Chondrocyte (in vitro differentiated cells): ENCODE measurements around the gene SKAP1. TPM values are rescaled to one million over a fixed set of nuclear protein-coding genes. Genes with fewer than 3 reads are reported as not detected.

Source experiments
- DNase-seq: peaks from one replicate; pipeline ENCODE4 v3.0.0; 2021; ENCODE audit warnings: mixed read lengths, low spot score
- H3K27ac Mint-ChIP-seq: one replicate; pipeline ENCODE4 v1.8.0; 2021; ENCODE audit warnings: mild to moderate bottlenecking, moderate library complexity, mixed read lengths; ENCODE audit not compliant: unreplicated experiment
- H3K27me3 Mint-ChIP-seq: 2 replicates; pipeline ENCODE4 v1.8.0; 2021; ENCODE audit warnings: low read depth, mixed read lengths
- H3K36me3 Mint-ChIP-seq: 2 replicates; pipeline ENCODE4 v1.8.0; 2021; ENCODE audit warnings: low read depth, mixed read lengths
- H3K4me1 Mint-ChIP-seq: 2 replicates; pipeline ENCODE4 v1.8.0; 2021; ENCODE audit warnings: low read depth, mild to moderate bottlenecking, mixed read lengths
- H3K4me3 Mint-ChIP-seq: one replicate; pipeline ENCODE4 v1.8.0; 2021; ENCODE audit warnings: mild to moderate bottlenecking, moderate library complexity, mixed read lengths; ENCODE audit not compliant: unreplicated experiment
- H3K9me3 Mint-ChIP-seq: 2 replicates; pipeline ENCODE4 v1.8.0; 2021; ENCODE audit warnings: low read depth, mixed read lengths
- total RNA-seq: library from RNA; stranded (reverse); gene quantifications from 3 replicates; pipeline ENCODE4 v1.2.1, GENCODE V29; 2021
- TF ChIP-seq, protein P1 (sequence below): fragments of 200-600 bp; sonication (generic); IDR thresholded peaks from 2 replicates; pipeline ENCODE4 v1.5.0; 2021; ENCODE audit warnings: antibody characterized with exemption, mild to moderate bottlenecking, moderate library complexity

Gene SKAP1
- total RNA-seq, 1 donor from 2014 or later: not detected

DNA sequence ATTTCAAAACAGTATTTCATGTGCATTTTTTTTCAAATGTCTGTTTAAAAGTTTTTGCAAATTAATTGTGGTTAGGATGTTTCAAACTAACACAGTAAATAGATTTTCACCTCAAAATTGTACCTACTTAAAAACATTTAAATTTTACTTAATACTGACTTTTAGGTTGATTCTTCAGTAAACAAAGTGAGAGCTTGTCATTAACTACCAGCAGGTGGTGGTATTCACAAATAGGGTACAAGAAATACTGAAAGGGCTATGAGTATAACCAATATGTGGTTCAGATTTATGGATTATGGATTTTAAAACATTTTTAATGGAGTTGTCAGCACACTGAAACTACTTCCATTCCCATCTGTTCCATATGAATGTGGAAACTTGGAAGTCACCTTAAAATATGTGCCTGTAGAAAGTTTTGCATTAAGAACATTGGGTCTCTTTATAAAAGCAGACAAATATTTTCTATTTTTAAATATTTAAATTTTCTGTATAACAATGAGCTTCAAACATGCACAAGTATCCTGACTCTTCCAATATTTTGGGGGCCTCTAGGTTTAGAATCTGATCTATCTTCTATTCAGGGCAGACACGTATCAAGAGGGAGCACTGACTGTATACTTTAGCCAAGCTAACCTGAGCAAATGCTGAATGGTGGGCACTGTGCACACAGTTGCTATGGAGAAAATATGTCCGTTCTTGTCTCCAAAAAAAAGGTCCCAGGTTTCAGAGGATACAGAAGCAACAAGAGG, 166.9 kb downstream of the SKAP1 start:
- TF ChIP-seq, protein P1, sequence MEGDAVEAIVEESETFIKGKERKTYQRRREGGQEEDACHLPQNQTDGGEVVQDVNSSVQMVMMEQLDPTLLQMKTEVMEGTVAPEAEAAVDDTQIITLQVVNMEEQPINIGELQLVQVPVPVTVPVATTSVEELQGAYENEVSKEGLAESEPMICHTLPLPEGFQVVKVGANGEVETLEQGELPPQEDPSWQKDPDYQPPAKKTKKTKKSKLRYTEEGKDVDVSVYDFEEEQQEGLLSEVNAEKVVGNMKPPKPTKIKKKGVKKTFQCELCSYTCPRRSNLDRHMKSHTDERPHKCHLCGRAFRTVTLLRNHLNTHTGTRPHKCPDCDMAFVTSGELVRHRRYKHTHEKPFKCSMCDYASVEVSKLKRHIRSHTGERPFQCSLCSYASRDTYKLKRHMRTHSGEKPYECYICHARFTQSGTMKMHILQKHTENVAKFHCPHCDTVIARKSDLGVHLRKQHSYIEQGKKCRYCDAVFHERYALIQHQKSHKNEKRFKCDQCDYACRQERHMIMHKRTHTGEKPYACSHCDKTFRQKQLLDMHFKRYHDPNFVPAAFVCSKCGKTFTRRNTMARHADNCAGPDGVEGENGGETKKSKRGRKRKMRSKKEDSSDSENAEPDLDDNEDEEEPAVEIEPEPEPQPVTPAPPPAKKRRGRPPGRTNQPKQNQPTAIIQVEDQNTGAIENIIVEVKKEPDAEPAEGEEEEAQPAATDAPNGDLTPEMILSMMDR: peak; percentile 70
- H3K36me3 Mint-ChIP-seq: peaks cover 1% of the 10 kb centered on the region
- H3K4me3 Mint-ChIP-seq: no peak overlapping the region
- H3K27me3 Mint-ChIP-seq: peaks cover 51% of the 10 kb centered on the region
- no peaks in the 10 kb centered on the region for H3K9me3 Mint-ChIP-seq
- H3K4me1 Mint-ChIP-seq: no peaks in the 10 kb centered on the region
- no peak overlapping the region for H3K27ac Mint-ChIP-seq
- no peak for DNase-seq

DNA sequence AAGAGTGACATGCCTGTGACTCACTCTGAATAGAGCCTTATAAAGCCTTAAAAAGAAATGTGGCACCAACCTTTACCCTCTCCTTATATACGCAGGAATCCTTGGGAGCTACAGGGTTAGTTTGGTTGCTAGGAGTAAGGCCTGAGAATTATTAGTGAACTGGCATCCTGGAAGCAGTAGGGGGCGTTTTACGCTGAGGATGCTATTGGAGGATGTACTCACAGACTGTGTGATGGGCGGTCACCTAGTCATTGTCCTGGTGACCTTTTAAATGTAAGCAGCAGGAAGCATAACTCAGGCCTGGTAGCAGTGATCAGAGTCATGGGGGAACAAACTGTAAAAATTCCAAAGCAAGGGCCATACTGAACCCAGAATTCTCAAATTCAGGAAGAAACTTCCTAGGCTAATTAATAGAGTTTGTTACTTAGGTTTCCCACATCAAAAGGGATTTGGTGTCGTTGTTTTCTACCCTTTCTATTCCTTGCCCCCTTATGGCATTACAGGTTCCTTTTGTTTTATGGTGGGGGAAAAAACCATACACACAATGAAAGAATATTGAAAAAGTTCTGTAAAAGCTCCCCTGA, 168.6 kb downstream of the SKAP1 start:
- Mint-ChIP-seq H3K4me1 (no peaks in the 10 kb centered on the region), H3K9me3 (no peaks in the 10 kb centered on the region), H3K4me3 (no peak overlapping the region), H3K36me3 (peaks cover 1% of the 10 kb centered on the region), H3K27me3 (peaks cover 50% of the 10 kb centered on the region), H3K27ac (no peak overlapping the region)
- no peak for DNase-seq
- TF ChIP-seq, protein P1: peak; percentile 43

DNA sequence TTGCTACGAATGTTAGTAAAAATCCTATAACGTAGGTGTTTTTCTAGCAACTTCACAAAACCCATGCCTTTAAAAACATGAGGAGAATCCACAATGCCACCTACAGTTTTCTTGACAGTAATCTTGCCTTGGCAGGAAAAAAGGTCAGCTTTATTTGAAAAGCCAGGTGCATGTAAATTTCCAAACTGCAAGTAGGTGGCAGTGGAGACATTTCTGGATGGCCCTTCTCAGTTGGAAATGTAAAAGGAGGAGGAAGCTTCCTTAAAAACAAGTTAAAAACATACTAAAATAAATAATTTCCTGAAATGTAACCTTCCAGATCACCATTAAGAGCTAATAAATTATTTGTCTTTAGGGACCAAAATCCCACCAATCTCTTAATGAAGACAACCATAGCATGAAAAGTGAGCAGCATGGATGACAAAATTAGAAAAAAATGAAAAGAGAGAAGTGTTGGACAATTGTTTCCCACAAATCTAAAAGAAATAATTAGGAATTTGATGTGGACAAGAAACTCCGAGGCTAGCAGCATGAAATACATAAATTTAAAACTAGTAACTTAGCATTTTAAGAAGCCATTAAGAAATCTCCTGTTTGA, 170.2 kb downstream of the SKAP1 start:
- TF ChIP-seq, protein P1: peak; percentile 73
- H3K27ac Mint-ChIP-seq: no peak overlapping the region
- no peaks in the 10 kb centered on the region for H3K9me3 Mint-ChIP-seq
- H3K36me3 Mint-ChIP-seq: peaks cover 1% of the 10 kb centered on the region
- no peaks in the 10 kb centered on the region for H3K4me1 Mint-ChIP-seq
- peaks cover 48% of the 10 kb centered on the region for H3K27me3 Mint-ChIP-seq
- no peak for DNase-seq
- H3K4me3 Mint-ChIP-seq: no peak overlapping the region

DNA sequence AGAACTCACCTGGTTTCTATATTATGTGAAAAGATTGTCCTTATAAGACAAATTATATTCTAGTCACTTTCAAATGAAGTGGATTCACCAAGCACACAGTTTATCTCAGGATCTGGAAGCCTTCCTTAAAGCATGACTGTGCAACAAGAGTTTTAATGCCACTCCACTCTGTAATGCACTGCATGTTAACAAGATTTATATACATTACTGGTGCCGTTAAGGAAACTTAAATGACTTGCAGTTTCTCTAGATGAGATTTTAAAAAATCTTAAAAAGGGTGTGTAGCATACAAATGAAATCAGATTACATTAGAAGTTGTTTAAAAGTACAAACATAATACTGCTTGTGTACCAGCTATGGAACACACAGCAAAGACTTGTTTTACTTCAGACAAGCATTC, 171.7 kb downstream of the SKAP1 start:
- no peak for DNase-seq
- Mint-ChIP-seq H3K9me3 (no peaks in the 10 kb centered on the region), H3K27me3 (peaks cover 52% of the 10 kb centered on the region), H3K36me3 (no peaks in the 10 kb centered on the region), H3K27ac (no peak overlapping the region), H3K4me3 (no peak overlapping the region), H3K4me1 (no peaks in the 10 kb centered on the region)
- TF ChIP-seq, protein P1: no peak

DNA sequence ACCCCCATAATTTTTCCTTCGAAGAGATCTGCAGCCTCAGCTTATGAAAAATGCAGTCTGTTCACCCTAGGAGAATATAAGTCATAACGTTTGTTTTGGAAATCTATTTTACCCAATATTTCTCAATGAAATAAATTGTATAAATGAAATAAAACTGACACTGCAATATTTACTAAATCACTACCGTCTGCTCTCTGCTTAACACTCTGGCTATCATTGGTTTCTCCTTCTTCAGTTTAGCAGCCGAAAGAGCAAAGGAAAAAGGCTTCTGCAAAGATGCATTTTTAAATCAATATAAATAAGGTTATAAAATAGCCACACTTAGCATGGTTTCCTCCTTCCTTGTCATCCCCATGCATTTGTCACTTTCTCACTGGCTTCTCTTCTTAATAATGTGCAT, 174.3 kb downstream of the SKAP1 start:
- Mint-ChIP-seq H3K36me3 (no peaks in the 10 kb centered on the region), H3K27ac (no peak overlapping the region), H3K27me3 (peaks cover 64% of the 10 kb centered on the region), H3K4me1 (no peaks in the 10 kb centered on the region), H3K9me3 (no peaks in the 10 kb centered on the region), H3K4me3 (no peak overlapping the region)
- no peak for DNase-seq
- TF ChIP-seq, protein P1: no peak
